Astrocyte (in vitro differentiated cells and primary cell): ENCODE results near the gene LY86.
"Not testable (repeated sequence)": the region's sequence is repeated elsewhere in the genome, so short reads cannot be mapped to it uniquely, and the experiment has no call there.

Source experiments
- EZH2 ChIP-seq: IDR thresholded peaks from 2 replicates; pipeline ENCODE4 v1.6.1; 2012; ENCODE audit warnings: mild to moderate bottlenecking, low read length, inconsistent platforms; ENCODE audit not compliant: insufficient read depth
- TF ChIP-seq, protein P1 (sequence below): IDR thresholded peaks from 2 replicates; pipeline ENCODE4 v1.5.1; 2011; ENCODE audit warnings: low read depth, mild to moderate bottlenecking, inconsistent platforms, low read length, moderate library complexity; ENCODE audit not compliant: insufficient read depth

DNA sequence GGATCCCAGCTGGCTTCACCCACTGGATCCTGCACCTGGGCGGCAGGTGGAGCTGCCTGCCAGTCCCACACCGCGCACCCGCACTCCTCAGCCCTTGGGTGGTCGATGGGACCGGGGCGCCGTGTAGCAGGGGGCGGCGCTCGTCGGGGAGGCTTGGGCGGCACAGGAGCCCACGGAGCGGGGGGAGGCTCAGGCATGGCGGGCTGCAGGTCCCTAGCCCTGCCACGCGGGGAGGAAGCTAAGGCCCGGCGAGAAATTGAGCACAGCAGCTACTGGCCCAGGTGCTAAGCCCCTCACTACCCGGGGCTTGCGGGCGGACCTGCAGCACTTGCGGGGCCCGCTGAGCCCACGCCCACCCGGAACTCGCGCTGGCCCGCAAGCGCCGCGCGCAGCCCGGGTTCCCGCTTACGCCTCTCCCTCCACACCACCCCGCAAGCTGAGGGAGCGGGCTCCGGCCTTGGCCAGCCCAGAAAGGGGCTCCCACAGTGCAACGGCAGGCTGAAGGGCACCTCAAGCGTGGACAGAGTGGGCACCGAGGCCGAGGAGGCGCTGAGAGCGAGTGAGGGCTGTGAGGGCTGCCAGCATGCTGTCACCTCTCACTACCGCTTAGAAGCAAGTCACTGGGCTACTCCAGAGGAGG lies 18.0 kb downstream of the LY86 start:
- TF ChIP-seq, protein P1, sequence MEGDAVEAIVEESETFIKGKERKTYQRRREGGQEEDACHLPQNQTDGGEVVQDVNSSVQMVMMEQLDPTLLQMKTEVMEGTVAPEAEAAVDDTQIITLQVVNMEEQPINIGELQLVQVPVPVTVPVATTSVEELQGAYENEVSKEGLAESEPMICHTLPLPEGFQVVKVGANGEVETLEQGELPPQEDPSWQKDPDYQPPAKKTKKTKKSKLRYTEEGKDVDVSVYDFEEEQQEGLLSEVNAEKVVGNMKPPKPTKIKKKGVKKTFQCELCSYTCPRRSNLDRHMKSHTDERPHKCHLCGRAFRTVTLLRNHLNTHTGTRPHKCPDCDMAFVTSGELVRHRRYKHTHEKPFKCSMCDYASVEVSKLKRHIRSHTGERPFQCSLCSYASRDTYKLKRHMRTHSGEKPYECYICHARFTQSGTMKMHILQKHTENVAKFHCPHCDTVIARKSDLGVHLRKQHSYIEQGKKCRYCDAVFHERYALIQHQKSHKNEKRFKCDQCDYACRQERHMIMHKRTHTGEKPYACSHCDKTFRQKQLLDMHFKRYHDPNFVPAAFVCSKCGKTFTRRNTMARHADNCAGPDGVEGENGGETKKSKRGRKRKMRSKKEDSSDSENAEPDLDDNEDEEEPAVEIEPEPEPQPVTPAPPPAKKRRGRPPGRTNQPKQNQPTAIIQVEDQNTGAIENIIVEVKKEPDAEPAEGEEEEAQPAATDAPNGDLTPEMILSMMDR: not testable (repeated sequence)
- TF ChIP-seq EZH2: not testable (repeated sequence)
